ENCODE results near the gene AHSP.
"Not testable (repeated sequence)": the region's sequence is repeated elsewhere in the genome, so short reads cannot be mapped to it uniquely, and the experiment has no call there.

DNA sequence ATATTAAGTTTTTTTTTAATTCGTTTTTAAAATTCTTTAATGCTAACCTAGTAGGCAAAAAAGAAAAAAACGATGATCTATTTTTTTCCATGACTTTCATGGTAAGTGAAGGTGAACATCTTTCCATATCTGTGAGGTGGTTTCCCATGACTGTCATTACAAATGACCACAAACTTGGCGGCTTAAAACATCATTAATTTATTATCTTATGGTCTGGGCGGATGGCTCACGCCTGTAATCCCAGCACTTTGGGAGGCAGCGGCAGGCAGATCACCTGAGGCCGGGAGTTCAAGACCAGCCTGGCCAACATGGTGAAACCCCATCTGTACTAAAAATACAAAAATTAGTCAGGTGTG is 10.5 kb downstream of the AHSP start:
- not testable (repeated sequence) for TF ChIP-seq POLR2A (IDR thresholded peaks at IDR 0.05; ENCODE audit: low read depth); POLR2AphosphoS5 (IDR thresholded peaks at IDR 0.05)
- TF ChIP-seq, protein P1, sequence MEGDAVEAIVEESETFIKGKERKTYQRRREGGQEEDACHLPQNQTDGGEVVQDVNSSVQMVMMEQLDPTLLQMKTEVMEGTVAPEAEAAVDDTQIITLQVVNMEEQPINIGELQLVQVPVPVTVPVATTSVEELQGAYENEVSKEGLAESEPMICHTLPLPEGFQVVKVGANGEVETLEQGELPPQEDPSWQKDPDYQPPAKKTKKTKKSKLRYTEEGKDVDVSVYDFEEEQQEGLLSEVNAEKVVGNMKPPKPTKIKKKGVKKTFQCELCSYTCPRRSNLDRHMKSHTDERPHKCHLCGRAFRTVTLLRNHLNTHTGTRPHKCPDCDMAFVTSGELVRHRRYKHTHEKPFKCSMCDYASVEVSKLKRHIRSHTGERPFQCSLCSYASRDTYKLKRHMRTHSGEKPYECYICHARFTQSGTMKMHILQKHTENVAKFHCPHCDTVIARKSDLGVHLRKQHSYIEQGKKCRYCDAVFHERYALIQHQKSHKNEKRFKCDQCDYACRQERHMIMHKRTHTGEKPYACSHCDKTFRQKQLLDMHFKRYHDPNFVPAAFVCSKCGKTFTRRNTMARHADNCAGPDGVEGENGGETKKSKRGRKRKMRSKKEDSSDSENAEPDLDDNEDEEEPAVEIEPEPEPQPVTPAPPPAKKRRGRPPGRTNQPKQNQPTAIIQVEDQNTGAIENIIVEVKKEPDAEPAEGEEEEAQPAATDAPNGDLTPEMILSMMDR (IDR thresholded peaks at IDR 0.05) = not testable (repeated sequence)

Measured in esophagus muscularis mucosa (tissue), 3 donors.